Stimulated activated CD8-positive, alpha-beta memory T cell treated with anti-CD3 and anti-CD28 coated beads, Interleukin-7, amount 100 ng/mL, for 1 hour (primary cell): ENCODE results near the gene NUDT22.

Experiments
- DNase-seq, 2 donors: peaks; one replicate each; pipeline ENCODE4 v3.0.0-alpha.2; 2020; ENCODE audit warnings: low read depth in 2 of 2

Gene NUDT22

GRCh38 chr11:64269540-64270220, 43.6 kb downstream of the NUDT22 start:
- peak; percentile 94 to 95 for DNase-seq

- DNase-seq = no peak
These were observed 49.1 kb downstream of the NUDT22 start for GRCh38 chr11:64275031-64275800.

GRCh38 chr11:64275841-64276240, 49.8 kb downstream of the NUDT22 start:
- no peak for DNase-seq

- no peak for DNase-seq
These were observed 50.8 kb downstream of the NUDT22 start for GRCh38 chr11:64276653-64277431.

GRCh38 chr11:64278576-64279190, 52.6 kb downstream of the NUDT22 start:
- no peak for DNase-seq
